Transverse colon (tissue), 4 donors: ENCODE data around the gene ZMIZ1. TPM values are rescaled to one million over a fixed set of nuclear protein-coding genes. Genes with fewer than 3 reads are reported as not detected.

Experiments
- DNase-seq: peaks from one replicate; pipeline ENCODE4 v3.0.0-alpha.2; 2019
- H3K27ac ChIP-seq, 4 donors: fragments of 200-600 bp; sonication (generic); 2 replicates each; pipeline ENCODE4 v1.5.1; 2016 to 2018; ENCODE audit warnings: inconsistent platforms in 4 of 4
- H3K27me3 ChIP-seq: fragments of 200-600 bp; sonication (generic); 2 replicates; pipeline ENCODE4 v1.5.1; 2017; ENCODE audit warnings: inconsistent platforms
- H3K36me3 ChIP-seq, 4 donors: fragments of 200-600 bp; sonication (generic); 2 replicates each; pipeline ENCODE4 v1.5.1; 2017 to 2019; ENCODE audit warnings: inconsistent platforms in 4 of 4
- H3K4me1 ChIP-seq, 4 donors: fragments of 200-600 bp; sonication (generic); 2 replicates each; pipeline ENCODE4 v1.5.1; 2017 to 2020; ENCODE audit warnings: inconsistent platforms in 4 of 4
- H3K4me3 ChIP-seq, 4 donors: fragments of 200-600 bp; sonication (generic); 1 replicate in 1 of 4; 2 replicates in 3 of 4; pipeline versions ENCODE4 v1.5.1 to v1.6.1; 2017 to 2019; ENCODE audit warnings: inconsistent platforms in 4 of 4
- H3K9me3 ChIP-seq, 2 donors: fragments of 200-600 bp; sonication (generic); 2 replicates each; pipeline ENCODE4 v1.5.1; 2017 to 2019; ENCODE audit warnings: inconsistent platforms in 2 of 2
- EP300 ChIP-seq: sonication (generic); formaldehyde crosslinking; IDR thresholded peaks from one replicate; pipeline ENCODE4 v1.6.1; 2017; ENCODE audit warnings: antibody characterized with exemption, low read depth
- POLR2A ChIP-seq: fragments of 450-650 bp; IDR thresholded peaks from one replicate; pipeline ENCODE4 v1.6.1; 2016; ENCODE audit warnings: antibody characterized with exemption, mild to moderate bottlenecking, moderate library complexity
- POLR2AphosphoS5 ChIP-seq, 3 donors: sonication (generic); formaldehyde crosslinking; IDR thresholded peaks; one replicate each; pipeline ENCODE4 v1.6.1; 2016; ENCODE audit warnings: antibody characterized with exemption in 3 of 3
- WGBS, 2 donors: methylation state at CpG; one replicate each; pipeline ENCODE4 v1.1.5; 2018; ENCODE audit warnings: low coverage in 1 of 2; 5-methylcytosine and 5-hydroxymethylcytosine counted together
- in situ Hi-C, 4 donors: fragments of 200-750 bp; cut with MboI; loops; one replicate each; pipeline versions ENCODE4 v1.15.0 to v1.15.1; 2017; ENCODE audit warnings: low sequenced_read_pairs in 3 of 4, low pct_ligation_motif_present in 1 of 4, low pct_unique_long_range_greater_than_20kb in 1 of 4
- intact Hi-C: fragments of 100-400 bp; cut with DNase I; formaldehyde crosslinking; loops from one replicate; pipeline ENCODE4 v1.15.1; 2023; ENCODE audit warnings: low total_unique reads
- total RNA-seq, 4 donors: library from RNA; depleted of rRNA; stranded (reverse); fragments of >200 nt; gene quantifications; one replicate each; pipeline ENCODE4 v1.1.0, GENCODE V29; 2016
- TF ChIP-seq, protein P1 (sequence below), 5 experiments: fragments of 200-600 bp in 3 of 5; fragments of 450-650 bp in 2 of 5; sonication (generic) in 3 of 5; IDR thresholded peaks; 1 replicate in 2 of 5; 2 replicates in 3 of 5; pipeline ENCODE4 v1.5.1; 2016 to 2017; ENCODE audit warnings: antibody characterized with exemption in 5 of 5, inconsistent platforms in 3 of 5, mild to moderate bottlenecking in 2 of 5, moderate library complexity in 1 of 5

The ZMIZ1 gene
- total RNA-seq, 4 donors from 2014 or later, result 32.0 to 108 (median 63.0) TPM

DNA sequence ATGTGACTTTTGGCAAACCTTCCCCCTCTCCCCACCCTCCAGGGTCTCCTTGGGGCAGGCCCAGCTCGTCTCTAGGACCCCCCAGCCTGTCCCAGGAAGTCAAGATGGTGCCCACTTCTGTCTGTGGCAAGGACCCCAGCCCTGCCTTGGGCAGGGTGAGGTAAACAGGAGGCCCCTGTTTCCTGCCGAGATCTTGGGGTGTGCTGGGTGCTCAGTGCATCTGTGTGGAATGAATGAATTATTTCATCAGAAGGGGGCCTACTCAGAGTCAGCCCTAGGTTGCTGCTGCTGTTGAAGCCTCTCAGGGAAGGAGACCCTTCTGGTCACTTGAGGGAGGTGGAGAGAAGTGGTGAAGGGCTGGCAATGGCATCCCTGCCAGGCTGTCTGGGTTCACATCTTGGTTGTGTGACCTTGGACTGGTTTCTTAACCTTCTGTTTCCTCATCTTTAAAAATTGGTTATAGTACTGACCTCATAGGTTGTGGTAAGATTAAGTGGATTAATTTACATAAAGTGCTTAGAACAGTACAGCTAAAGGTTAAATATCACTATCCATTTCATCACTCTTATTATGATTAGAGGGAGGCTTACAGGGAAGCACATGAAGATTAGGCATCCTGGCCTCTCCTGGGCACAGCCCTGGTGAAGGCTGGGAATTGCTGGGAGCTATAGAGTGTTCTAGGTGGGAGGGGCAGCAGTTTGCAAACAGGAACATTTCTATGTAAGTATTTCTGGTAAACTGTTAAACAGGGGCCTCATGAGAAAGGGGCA is 67.7 kb downstream of the ZMIZ1 start:
- H3K9me3 ChIP-seq, result no peaks in the 10 kb centered on the region
- intact Hi-C loops, result no loop called here
- in situ Hi-C loops, result no loop called here
- TF ChIP-seq POLR2AphosphoS5 (IDR thresholded peaks at IDR 0.05), result no peak
- TF ChIP-seq POLR2A, result no peak
- TF ChIP-seq, protein P1, sequence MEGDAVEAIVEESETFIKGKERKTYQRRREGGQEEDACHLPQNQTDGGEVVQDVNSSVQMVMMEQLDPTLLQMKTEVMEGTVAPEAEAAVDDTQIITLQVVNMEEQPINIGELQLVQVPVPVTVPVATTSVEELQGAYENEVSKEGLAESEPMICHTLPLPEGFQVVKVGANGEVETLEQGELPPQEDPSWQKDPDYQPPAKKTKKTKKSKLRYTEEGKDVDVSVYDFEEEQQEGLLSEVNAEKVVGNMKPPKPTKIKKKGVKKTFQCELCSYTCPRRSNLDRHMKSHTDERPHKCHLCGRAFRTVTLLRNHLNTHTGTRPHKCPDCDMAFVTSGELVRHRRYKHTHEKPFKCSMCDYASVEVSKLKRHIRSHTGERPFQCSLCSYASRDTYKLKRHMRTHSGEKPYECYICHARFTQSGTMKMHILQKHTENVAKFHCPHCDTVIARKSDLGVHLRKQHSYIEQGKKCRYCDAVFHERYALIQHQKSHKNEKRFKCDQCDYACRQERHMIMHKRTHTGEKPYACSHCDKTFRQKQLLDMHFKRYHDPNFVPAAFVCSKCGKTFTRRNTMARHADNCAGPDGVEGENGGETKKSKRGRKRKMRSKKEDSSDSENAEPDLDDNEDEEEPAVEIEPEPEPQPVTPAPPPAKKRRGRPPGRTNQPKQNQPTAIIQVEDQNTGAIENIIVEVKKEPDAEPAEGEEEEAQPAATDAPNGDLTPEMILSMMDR (IDR thresholded peaks at IDR 0.05), result no peak
- TF ChIP-seq EP300, result no peak
- no peak for DNase-seq
- H3K27ac ChIP-seq, result peak overlapping the region; percentile 67 to 86 (median 76)
- whole genome bisulfite sequencing, 2 donors, result 66% methylated on average over 2 of the region's 2 CpGs; no CpG with 5 or more reads in 1 of the 2 donors
- no peaks in the 10 kb centered on the region for H3K27me3 ChIP-seq
- peaks cover 27 to 69% (median 38%) of the 10 kb centered on the region in 4 donors for H3K4me1 ChIP-seq
- no peak overlapping the region for H3K4me3 ChIP-seq
- H3K36me3 ChIP-seq, result peaks cover 0 to 5% (median 0%) of the 10 kb centered on the region in 4 donors

DNA sequence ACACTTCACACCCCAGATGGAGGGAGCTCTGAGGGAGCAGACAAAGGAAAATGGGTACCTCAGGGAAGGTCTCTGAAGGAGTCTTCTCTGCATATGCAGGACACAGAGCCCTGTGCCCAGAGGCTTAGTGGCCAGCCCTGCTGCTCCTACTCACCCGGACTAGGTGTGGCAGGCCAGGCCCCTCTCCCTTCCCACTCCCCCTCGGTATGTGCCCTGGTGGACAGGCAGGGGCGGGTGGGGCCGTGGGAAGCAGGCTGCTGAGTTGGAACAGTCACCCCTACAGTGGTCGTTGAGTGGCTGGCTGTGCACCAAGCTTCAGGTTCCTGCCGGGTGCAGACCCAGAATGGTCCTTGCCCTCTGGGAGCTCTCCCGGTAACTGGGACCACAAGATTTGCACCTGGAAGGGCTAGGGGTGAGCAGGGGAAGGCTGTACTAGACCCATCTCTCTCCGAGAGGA is 68.6 kb downstream of the ZMIZ1 start:
- no peaks in the 10 kb centered on the region for H3K27me3 ChIP-seq
- in situ Hi-C loops, result no loop called here
- peak overlapping the region; percentile 67 to 86 (median 76) for H3K27ac ChIP-seq
- no peak for DNase-seq
- WGBS, 2 donors, result 43% methylated on average over 8 of the region's 8 CpGs; no CpG with 5 or more reads in 1 of the 2 donors
- peaks cover 32 to 74% (median 41%) of the 10 kb centered on the region in 4 donors for H3K4me1 ChIP-seq
- no peaks in the 10 kb centered on the region for H3K9me3 ChIP-seq
- H3K36me3 ChIP-seq, result peaks cover 0 to 5% (median 0%) of the 10 kb centered on the region in 4 donors
- intact Hi-C loops, result no loop called here
- no peak overlapping the region for H3K4me3 ChIP-seq
- TF ChIP-seq, protein P1 (IDR thresholded peaks at IDR 0.05), result no peak
- TF ChIP-seq POLR2A, result no peak

DNA sequence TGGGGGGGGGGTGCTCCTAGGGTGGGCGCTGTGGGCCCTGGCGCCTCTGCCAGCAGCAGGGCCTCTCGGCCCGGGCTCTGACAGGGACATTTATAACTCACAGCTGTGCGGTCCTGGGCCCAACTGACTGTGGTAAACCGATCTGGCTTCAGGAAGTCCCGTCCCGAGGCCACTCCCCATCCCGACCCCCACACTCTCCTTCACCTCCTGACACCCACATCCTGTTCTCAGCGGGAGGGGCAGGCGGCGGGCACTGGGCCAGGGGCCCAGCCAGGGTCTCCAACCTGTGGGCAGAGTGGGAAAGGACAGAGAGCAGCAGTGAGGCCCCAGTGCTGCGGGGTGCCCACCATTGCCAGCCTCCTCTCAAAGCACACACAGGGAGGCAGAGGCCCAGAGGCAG is 69.1 kb downstream of the ZMIZ1 start:
- DNase-seq, result peak; percentile 42
- intact Hi-C loops (no loop called here), in situ Hi-C loops (no loop called here)
- 38% methylated on average over 10 of the region's 13 CpGs; no CpG with 5 or more reads in 1 of the 2 donors for WGBS, 2 donors
- Histone ChIP-seq H3K4me3 (no peak overlapping the region), H3K9me3 (no peaks in the 10 kb centered on the region), H3K36me3 (peaks cover 0 to 5% (median 0%) of the 10 kb centered on the region in 4 donors), H3K27ac (peak overlapping the region; percentile 67 to 86 (median 76)), H3K27me3 (no peaks in the 10 kb centered on the region), H3K4me1 (peaks cover 32 to 70% (median 41%) of the 10 kb centered on the region in 4 donors)
- TF ChIP-seq POLR2AphosphoS5 (IDR thresholded peaks at IDR 0.05) (no peak), POLR2A (no peak), EP300 (no peak)
- TF ChIP-seq, protein P1 (IDR thresholded peaks at IDR 0.05), result no peak

DNA sequence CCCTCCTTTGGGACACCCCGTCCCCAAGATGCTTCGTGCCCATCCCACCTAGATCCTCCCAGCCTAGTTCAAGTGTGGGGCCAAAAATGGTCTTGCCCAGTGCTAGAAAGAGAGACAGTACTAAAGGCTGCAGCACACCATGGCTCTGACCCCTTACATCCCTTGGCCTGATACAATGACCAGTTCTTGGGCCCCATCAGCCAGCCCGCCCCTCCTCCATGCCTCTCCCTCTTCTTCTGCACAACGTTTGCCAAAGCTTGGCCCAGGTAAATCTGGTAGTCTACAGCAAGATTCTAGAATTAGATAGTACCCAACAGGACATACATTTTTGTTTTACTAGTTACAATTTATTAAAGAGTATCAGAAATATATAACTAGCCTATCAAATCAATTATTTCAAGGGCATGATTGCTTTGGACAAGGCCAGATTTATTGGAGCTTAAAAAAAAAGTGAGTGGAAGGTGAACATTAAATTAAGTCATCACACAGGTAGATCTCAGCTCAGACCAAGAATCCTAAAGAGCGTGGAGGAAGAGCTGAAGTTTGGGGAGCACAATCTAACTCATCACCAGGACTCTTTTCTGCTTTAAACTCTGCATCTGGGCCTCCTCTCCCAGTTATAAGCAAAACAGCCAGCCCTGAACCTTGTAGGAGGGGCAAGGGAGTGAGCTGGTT is 69.8 kb downstream of the ZMIZ1 start:
- in situ Hi-C loops (no loop called here), intact Hi-C loops (no loop called here)
- no peak for DNase-seq
- no peaks in the 10 kb centered on the region for H3K27me3 ChIP-seq
- peaks cover 32 to 63% (median 41%) of the 10 kb centered on the region in 4 donors for H3K4me1 ChIP-seq
- peaks cover 0 to 5% (median 0%) of the 10 kb centered on the region in 4 donors for H3K36me3 ChIP-seq
- H3K27ac ChIP-seq, result peak overlapping the region; percentile 67 to 86 (median 76)
- no peak overlapping the region for H3K4me3 ChIP-seq
- 87 to 100% methylated on average over 2 to 5 of the region's 5 CpGs for WGBS, 2 donors
- no peaks in the 10 kb centered on the region for H3K9me3 ChIP-seq
- TF ChIP-seq EP300 (no peak), POLR2A (no peak), POLR2AphosphoS5 (IDR thresholded peaks at IDR 0.05) (no peak)
- TF ChIP-seq, protein P1 (IDR thresholded peaks at IDR 0.05), result no peak
